ENCODE results near the gene BCAR1. TPM values are rescaled to one million over a fixed set of nuclear protein-coding genes. Genes with fewer than 3 reads are reported as not detected.

Gene BCAR1, protein sequence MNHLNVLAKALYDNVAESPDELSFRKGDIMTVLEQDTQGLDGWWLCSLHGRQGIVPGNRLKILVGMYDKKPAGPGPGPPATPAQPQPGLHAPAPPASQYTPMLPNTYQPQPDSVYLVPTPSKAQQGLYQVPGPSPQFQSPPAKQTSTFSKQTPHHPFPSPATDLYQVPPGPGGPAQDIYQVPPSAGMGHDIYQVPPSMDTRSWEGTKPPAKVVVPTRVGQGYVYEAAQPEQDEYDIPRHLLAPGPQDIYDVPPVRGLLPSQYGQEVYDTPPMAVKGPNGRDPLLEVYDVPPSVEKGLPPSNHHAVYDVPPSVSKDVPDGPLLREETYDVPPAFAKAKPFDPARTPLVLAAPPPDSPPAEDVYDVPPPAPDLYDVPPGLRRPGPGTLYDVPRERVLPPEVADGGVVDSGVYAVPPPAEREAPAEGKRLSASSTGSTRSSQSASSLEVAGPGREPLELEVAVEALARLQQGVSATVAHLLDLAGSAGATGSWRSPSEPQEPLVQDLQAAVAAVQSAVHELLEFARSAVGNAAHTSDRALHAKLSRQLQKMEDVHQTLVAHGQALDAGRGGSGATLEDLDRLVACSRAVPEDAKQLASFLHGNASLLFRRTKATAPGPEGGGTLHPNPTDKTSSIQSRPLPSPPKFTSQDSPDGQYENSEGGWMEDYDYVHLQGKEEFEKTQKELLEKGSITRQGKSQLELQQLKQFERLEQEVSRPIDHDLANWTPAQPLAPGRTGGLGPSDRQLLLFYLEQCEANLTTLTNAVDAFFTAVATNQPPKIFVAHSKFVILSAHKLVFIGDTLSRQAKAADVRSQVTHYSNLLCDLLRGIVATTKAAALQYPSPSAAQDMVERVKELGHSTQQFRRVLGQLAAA
- total RNA-seq, result not detected
- 0.05 TPM for total RNA-seq (2013)

DNA sequence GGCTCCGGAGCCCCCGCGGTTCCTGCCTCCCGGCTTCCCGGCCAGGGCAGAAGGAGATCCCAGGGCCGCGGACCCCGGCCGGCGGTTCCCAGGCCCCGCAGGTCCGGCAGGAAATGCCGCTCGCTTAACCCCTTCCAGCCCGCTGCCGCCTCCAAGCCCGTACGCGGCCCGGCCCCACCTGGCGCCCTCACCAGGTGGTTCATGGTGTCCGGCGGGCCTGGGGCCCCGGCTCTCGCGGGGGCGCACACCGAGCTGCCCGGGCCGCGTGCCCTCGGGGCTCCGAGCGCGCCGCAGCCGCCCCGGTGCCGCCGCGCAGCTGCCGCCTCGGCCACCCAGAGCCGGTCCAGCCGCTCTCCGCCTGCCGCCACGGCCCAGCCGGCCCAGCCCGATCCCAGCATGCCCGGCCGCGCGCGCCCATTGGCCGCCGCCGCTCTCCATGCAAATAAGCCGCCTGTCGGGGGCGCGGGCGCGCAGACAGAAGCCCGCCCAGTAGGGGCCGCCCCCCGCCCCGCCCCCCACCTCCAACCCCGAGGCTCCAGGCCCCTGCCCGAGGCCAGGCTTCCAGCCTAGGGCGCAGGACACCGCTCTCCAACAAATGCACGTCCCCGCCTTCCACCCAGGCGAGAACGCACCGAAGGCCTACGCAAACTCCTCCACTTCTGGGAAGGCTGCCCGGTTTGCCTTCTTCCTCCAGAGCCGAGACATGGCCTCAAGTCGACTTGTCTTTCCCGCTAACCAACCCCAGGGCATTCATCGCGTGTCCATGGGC lies at the start of gene BCAR1:
Gene BCAR1 (minus strand): TSS at position 345 of the 769 bp plus-strand sequence. CDS start 142 bp downstream, at position 203.
- WGBS (ENCODE audit: insufficient coverage), result 4% methylated on average over 81 of the region's 84 CpGs
- H3K36me3 ChIP-seq (ENCODE audit: control insufficient read depth, insufficient read depth, low read length), result no peaks in the 10 kb centered on the region
- TF ChIP-seq, protein P1, sequence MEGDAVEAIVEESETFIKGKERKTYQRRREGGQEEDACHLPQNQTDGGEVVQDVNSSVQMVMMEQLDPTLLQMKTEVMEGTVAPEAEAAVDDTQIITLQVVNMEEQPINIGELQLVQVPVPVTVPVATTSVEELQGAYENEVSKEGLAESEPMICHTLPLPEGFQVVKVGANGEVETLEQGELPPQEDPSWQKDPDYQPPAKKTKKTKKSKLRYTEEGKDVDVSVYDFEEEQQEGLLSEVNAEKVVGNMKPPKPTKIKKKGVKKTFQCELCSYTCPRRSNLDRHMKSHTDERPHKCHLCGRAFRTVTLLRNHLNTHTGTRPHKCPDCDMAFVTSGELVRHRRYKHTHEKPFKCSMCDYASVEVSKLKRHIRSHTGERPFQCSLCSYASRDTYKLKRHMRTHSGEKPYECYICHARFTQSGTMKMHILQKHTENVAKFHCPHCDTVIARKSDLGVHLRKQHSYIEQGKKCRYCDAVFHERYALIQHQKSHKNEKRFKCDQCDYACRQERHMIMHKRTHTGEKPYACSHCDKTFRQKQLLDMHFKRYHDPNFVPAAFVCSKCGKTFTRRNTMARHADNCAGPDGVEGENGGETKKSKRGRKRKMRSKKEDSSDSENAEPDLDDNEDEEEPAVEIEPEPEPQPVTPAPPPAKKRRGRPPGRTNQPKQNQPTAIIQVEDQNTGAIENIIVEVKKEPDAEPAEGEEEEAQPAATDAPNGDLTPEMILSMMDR (IDR thresholded peaks at IDR 0.05), result no peak
- H3K4me1 Mint-ChIP-seq, result peaks cover 0 to 17% of the 10 kb centered on the region in 2 donors
- H3K4me3 ChIP-seq (ENCODE audit: low read length), result no peak within 1 kb of the TSS
- H3K36me3 Mint-ChIP-seq, result no peaks in the 10 kb centered on the region
- intact Hi-C loops (cut with micrococcal nuclease), result no loop called here
- no peak for DNase-seq
- H3K27ac Mint-ChIP-seq, result no peak within 1 kb of the TSS
- H3K27me3 Mint-ChIP-seq (ENCODE audit: low read depth in 2 of 2), result peaks cover 50 to 57% of the 10 kb centered on the region in 2 donors
- peaks cover 14% of the 10 kb centered on the region for H3K4me1 ChIP-seq (ENCODE audit: control insufficient read depth, insufficient read depth, low read length)
- H3K27me3 ChIP-seq (ENCODE audit: control insufficient read depth, insufficient read depth, low read length), result peaks cover 27% of the 10 kb centered on the region
- H3K9me3 Mint-ChIP-seq, result no peaks in the 10 kb centered on the region
- H3K9me3 ChIP-seq (ENCODE audit: control insufficient read depth, insufficient read depth, low read length), result no peaks in the 10 kb centered on the region
- peak in 1 of 3 donors; percentile 56 for ATAC-seq
- peak within 1 kb of the TSS; percentile 58 for H3K4me3 Mint-ChIP-seq
- no peak within 1 kb of the TSS for H3K27ac ChIP-seq (ENCODE audit: low read length)

DNA sequence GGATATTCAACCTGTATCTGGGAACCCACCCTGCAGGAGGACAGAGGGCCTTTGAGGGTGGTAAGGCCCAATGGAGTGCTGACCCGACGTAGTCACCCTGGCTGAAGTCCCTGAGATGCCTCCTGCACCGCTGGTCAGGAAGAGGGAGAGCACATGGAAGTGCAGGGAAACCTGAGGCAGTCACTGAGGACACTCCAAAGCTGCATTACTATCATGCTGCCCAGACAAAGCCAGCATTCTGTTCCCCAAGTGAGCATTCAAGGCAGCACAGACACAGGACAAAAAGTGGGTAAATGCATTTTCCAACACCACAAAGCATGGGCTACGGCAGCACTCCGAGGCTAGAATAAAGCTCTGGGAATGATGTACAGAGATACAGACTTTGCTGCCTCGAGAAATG lies 46.8 kb upstream of the BCAR1 start:
- no peak overlapping the region for H3K4me3 Mint-ChIP-seq
- intact Hi-C loops (cut with micrococcal nuclease), result no loop called here
- H3K27me3 Mint-ChIP-seq (ENCODE audit: low read depth in 2 of 2), result peaks cover 44 to 70% of the 10 kb centered on the region in 2 donors
- Histone ChIP-seq H3K27ac (ENCODE audit: low read length) (no peak overlapping the region), H3K4me1 (ENCODE audit: control insufficient read depth, insufficient read depth, low read length) (no peaks in the 10 kb centered on the region), H3K9me3 (ENCODE audit: control insufficient read depth, insufficient read depth, low read length) (no peaks in the 10 kb centered on the region), H3K4me3 (ENCODE audit: low read length) (no peak overlapping the region), H3K27me3 (ENCODE audit: control insufficient read depth, insufficient read depth, low read length) (no peaks in the 10 kb centered on the region), H3K36me3 (ENCODE audit: control insufficient read depth, insufficient read depth, low read length) (peaks cover 21% of the 10 kb centered on the region)
- H3K27ac Mint-ChIP-seq, result no peak overlapping the region
- 98% methylated on average over 6 of the region's 6 CpGs for WGBS (ENCODE audit: insufficient coverage)
- TF ChIP-seq, protein P1 (IDR thresholded peaks at IDR 0.05), result no peak
- ATAC-seq (no peak), DNase-seq (no peak)
- peaks cover 60% of the 10 kb centered on the region for H3K36me3 Mint-ChIP-seq
- no peaks in the 10 kb centered on the region for H3K9me3 Mint-ChIP-seq
- peaks cover 0 to 6% of the 10 kb centered on the region in 2 donors for H3K4me1 Mint-ChIP-seq

DNA sequence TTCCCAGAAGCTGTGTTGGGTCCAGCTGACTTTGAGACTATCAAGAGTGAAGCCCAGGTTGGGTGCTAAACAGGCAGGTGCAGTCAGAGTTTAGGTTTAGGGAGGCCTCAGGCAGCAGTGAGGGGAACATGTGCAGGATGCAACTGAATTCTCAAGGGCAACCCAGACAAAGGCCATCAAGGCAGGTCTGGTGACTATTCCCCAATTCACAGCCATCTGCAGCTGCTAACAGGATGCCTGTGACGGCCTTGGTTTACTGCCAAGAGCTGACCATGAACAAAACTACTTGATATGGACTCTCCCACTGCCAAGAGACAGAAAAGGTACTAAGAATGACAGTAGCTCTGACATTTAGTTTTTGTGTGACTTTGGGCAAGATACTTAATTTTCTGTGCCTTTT lies 45.2 kb upstream of the BCAR1 start:
- ATAC-seq (no peak), DNase-seq (no peak)
- TF ChIP-seq, protein P1 (IDR thresholded peaks at IDR 0.05), result no peak
- peaks cover 56 to 86% of the 10 kb centered on the region in 2 donors for H3K27me3 Mint-ChIP-seq (ENCODE audit: low read depth in 2 of 2)
- H3K27ac Mint-ChIP-seq, result no peak overlapping the region
- intact Hi-C loops (cut with micrococcal nuclease), result no loop called here
- Histone ChIP-seq H3K9me3 (ENCODE audit: control insufficient read depth, insufficient read depth, low read length) (no peaks in the 10 kb centered on the region), H3K36me3 (ENCODE audit: control insufficient read depth, insufficient read depth, low read length) (peaks cover 26% of the 10 kb centered on the region), H3K4me1 (ENCODE audit: control insufficient read depth, insufficient read depth, low read length) (no peaks in the 10 kb centered on the region), H3K4me3 (ENCODE audit: low read length) (no peak overlapping the region), H3K27ac (ENCODE audit: low read length) (no peak overlapping the region), H3K27me3 (ENCODE audit: control insufficient read depth, insufficient read depth, low read length) (no peaks in the 10 kb centered on the region)
- H3K36me3 Mint-ChIP-seq, result peaks cover 68% of the 10 kb centered on the region
- no peak overlapping the region for H3K4me3 Mint-ChIP-seq
- 87% methylated on average over 1 of the region's 1 CpG for WGBS (ENCODE audit: insufficient coverage)
- peaks cover 0 to 6% of the 10 kb centered on the region in 2 donors for H3K4me1 Mint-ChIP-seq
- no peaks in the 10 kb centered on the region for H3K9me3 Mint-ChIP-seq

Measured in natural killer cell (primary cell).